GM19395 (cell line): ENCODE measurements around the gene PARD3B.

Source experiments
- ATAC-seq: cut with Tn5 transposase; IDR thresholded peaks from one replicate; pipeline ENCODE4 v1.9.1; 2021; ENCODE audit warnings: mild to moderate bottlenecking, moderate library complexity; ENCODE audit not compliant: unreplicated experiment

PARD3B gene

DNA sequence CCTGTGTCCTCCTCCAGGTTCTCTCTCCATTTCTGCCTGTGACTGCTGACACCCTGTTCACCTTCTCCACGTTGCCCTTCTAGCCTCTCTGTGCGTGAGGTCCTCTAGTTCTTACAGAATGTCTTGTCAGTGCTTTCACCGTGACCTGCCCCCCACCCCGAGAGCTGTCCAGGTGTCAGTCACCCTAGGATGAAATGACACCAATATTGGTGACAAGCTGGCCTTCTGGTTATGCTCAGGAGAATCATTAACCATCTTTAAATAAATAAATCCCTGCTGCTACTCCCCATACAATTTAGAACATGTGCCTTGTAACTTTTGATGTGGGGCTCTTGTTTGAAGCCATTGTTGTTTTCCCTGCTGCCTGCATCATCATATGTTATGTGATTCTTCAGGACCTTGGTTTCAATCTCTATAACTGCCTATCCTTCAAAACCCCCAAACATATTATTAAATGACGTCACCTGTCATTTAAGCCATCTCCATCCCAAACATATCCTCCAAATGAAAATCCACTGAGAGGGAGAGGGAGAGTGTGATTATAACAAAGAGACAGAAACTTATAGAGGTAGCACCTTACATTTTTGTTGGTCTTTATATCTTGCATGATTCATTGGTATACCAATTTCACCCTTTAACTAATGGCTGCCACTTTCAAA lies 496.3 kb downstream of the PARD3B start:
- no peak for ATAC-seq

DNA sequence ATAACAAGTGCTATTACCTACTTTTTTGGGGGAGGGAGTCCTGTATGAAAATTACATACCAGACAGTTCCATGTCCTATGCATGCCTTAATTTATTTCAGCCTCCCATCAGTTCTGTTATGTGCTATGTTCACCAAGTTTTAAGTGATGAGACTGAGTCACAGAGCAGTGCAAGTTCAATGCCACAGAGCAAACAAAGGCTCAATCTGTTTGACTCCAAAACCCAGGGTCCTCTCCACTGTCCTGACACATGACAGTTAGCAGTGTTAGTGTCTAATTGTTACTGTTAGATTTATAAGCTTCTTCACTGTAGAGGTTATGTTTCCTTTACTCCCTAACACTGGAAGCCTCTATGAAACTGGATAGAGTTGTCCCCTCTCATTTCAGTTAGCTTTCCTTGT lies 498.0 kb downstream of the PARD3B start:
- no peak for ATAC-seq

DNA sequence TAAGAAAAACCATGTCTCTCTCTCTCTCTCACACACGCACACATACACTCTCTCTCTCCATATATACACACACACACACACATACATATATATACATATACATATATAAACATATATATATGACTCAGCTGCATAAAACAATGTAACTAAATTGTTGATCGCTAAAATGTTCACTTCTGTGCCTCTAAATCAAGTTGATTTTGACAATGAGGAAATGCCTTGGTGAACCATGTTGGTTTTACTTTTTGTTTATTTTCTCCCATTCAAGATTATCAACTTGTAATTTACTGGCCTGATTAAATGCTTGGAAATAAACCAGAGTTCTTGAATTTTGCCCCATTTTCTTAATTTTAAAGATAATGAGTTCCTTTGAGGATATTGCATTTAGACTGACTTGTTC lies 500.4 kb downstream of the PARD3B start:
- no peak for ATAC-seq

DNA sequence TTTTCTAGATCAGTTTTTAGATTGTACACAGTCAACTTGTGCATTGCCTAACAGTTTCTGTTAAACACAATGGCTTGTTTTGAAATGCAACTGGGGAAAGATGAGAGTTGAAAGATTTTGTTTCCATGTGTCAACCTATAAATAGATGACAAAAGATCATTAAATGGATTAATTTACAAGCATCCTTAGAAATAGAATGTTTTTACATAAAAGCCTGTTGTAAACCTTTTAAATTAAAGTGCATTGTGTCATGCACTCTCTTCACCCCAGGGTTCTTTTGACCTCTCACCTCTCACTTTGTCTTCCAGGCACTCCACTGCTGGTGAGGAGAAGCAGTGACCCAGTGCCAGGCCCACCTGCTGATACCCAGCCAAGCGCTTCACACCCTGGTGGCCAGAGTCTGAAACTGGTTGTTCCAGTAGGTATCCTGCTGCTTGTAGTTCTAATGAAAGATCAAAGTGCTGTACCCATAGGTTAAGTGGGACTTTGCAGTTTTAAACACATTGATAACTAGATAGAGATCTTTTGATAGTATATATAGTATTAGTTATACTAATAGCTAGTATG lies 502.1 kb downstream of the PARD3B start:
- ATAC-seq = no peak

DNA sequence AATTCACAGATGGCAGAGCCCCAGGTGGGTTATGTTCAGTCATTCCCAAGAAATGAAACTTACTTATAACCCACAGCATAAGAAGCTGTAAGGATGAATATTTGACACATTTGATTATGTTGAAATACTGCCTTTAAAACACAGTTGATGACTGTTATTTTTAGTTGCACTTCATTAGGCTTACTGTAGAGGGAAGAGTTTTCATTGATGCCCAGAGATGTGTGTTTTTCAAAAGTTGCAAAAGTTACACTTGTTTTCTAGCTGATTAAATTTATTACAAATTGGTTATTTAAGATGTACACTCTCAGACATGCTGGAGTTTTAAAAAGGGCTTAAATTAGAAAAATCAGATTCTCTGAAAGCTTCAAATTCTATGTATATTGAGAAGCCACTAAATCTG lies 506.1 kb downstream of the PARD3B start:
- no peak for ATAC-seq

DNA sequence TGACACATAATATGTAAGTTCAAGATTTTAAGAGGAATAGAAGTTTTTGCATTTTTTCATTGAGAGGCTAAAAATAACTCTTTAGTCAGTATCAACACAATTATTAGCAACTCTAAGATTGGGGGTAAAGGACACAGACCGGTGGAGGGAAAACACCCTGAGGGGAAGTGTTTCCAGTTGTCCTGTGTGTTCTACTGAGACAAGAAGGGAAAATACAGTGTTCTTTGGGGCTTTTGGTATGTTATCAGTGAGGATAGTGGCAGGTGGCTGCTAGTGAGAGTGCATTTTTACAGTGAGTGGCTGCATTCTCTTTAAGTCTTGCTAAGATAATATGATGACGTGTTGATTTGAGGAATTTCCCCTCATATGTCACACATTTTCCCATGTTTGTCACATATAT lies 507.5 kb downstream of the PARD3B start:
- ATAC-seq = no peak

DNA sequence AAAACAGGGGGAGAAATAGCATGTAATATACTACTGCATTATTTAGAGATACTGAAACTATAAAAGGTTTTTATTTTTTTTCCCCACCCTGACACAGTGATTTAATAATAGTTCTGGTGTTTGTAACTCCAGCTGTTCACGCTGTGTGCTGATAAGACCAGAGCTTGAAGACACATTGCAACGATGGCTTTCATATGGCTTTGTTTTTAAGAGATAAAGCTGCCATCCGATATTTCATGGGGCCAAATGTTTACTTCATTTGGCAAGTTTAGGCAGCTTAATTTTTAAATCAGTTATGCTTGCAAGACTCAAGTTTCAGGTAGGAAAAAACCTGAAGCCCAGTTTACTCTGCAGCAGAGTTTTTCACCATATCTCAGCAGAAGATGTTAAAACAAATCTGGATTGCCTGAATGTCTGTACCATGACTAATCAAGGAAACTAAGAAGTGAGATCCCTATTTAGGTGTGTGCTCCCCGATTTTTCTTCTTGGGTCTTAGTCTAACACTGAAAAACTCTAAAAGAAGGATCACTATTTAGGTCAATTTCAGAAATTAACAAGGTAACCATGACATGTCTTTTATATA lies 508.6 kb downstream of the PARD3B start:
- ATAC-seq = no peak

DNA sequence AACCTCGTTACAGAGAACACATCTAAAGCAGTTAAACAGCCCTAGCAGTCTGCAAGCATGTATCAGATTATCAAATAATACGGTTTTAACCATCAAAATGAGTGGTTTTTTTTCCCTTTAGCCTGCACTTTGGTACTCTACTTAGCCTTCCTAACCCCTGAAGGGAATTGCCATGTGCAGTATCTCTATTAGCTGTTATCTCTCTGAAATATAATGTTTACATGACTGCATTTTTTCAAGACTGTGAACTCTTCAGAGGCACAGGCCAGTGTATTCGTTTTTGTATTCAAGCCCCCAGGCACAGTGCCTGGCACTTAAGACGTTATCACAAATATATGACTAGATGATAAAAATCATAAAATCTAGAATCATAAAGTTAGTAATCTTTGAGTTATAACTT lies 509.5 kb downstream of the PARD3B start:
- ATAC-seq = no peak

DNA sequence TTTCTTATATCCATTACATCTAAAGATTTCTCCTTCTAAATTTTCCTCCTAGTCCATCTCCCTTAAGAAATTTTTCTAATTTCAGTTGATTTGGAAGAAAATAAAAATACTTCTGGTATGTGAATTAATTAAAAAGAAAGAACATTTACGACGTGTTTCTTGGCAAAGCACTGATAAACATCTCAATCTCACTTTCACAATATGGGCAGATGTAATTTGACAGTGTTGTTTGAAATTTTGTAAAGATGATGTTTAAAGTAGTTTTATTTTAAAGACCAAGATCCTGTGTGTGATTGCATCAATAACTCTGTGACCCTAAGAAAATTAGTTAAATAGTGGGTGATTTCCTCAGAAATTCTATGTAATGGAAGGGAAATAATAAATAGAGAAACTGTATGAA lies 510.0 kb downstream of the PARD3B start:
- no peak for ATAC-seq

DNA sequence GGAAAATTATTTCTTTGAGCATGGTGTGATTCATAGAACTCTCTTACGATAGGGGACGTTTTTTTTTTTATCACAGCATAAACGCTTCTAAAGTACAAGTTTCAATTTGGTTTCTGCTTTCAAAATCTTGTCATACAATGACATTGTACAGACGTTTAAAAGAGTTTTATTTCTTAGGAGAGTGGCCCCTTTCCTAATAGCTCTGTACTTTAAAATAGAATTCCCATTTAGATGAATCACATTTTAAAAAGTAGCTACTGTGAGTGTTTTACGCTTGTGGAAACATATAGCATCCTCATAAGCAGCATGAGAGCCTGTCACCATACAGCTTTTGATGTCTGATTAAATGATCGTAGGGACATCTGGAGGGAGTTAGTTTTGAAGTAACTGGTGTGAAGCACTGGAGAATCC lies 510.9 kb downstream of the PARD3B start:
- no peak for ATAC-seq

DNA sequence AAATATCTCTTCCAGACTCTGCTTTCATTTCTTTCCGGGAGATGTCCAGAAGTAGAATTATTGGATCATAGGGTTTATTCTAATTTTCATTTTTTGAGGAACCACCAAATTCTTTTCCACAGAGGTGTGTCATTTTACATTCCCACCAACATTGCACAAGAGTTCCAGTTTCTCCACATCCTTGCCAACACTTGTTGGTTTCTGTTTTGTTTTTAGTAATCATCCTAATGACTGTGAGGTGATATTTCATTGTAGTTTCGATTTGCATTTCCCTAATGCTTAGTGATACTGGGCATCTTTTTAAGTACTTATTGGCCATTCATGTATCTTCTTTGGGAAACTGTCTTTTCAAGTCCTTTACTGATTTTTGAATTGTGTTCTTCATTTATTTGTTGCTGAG lies 513.1 kb downstream of the PARD3B start:
- ATAC-seq = no peak

DNA sequence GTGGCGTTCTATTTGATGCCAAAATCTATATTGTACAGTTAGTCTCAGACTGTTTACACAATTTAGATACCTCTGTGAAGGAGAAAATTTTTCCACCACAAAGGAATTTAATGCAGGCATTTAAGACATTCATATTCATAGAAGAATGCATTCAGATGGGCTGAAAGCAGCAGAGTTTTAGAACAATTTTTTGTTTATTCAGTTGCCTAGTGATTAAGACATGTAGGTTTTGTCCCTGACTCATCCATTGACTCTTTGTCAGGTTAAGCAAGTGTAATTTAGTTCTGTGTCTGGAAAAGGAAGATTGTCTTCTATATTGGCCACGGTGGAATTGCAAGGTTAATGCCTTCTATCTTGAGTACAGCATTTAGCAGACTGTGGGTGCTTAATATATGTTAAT lies 515.0 kb downstream of the PARD3B start:
- no peak for ATAC-seq

DNA sequence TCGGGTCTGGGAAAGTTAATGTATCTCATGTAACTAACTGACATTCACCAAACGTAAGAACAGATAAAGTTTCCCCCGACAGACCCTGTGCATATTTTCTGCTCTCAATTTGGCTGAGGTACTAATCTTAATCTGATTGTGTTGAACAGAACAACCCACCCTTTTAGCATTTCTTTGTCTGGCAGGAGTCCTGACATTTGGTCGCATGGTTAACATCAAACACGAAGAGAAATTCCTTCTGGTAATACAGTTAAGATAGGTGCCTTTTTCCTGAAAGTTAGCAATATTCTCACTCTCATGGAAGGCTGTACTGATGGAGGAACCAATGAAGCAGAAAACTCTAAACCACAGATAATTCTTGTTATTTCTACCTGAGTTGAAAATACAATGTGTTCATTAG lies 520.8 kb downstream of the PARD3B start:
- ATAC-seq = no peak

DNA sequence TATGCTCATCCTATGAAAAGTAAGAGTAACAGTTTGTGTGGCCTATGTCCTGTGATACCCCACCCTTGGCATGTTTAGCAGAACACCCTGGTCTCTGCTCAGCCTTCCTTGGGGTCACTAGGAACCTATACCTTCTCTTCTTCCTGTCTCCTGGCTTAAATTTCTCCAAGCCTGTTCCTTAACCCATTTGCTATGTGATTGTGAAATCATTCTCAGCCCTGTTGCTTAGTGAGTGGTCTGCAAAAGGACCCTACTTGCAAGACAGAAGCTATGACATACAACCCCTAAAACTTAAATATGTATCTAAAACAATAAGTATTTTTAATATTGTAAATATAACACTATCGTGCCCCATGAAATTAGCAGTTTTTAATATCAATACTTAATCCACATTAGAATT lies 524.7 kb downstream of the PARD3B start:
- ATAC-seq = no peak

DNA sequence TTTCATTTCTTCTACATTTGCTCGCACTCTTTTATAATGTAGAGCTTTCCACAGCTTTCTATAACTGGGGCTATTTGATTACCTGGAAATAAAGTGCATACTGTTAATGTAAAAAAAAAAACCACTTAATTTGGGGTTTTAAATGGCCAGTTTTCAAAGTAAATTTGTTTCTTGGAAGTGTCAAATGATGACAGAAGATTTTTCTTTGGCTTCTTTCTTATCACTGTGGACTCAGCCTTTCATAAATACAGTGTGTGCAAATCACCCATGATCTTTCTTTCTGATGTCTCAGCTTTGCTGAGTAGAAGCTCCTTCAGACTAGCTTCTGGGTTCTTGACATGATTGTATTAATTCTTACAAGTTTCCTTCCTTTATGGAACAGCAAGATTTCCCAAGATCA lies 525.6 kb downstream of the PARD3B start:
- ATAC-seq = no peak

DNA sequence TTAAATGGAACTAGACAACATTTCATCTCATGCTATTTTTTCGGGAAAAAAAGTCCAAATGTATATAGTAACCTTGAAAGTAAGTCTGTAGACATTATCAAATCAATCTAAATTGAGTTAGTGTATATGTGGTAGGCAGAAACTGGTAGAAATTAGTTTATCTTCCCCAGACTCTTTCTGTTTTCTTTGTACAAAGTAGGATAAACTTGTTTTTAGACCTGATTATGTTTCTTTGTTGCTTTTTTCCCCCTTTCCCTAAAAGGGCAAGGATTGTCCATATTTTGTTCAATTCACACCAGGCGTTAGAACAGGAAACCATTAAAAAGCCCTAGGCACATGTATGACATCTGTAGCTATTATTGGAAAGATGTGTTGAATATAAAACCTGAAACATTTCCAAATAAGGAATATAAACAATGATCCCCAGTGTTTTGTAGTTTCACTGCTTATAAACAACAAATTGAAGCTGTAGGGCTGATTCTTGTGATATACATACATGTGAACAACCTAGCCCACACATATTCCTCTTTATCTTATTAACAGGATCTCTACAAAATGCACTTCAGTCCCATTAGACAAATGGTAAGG lies 528.3 kb downstream of the PARD3B start:
- ATAC-seq = no peak

DNA sequence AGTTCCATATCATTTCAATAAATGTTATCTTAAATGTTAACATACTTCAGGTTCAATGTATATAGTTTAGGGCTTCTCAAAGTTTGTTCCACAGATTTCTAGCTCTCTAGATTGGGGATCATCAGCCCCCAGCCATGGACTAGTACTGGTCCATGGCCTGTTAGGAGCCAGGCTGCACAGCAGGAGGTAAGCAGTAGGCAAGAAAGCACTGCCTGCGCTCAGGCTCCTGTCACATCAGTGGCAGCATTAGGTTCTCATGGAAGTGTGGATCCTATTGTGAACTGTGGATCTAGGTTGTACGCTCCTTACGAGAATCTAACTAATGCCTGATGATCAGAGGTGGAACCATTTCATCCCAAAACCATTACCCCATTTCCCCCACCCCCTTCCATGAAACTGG lies 531.1 kb downstream of the PARD3B start:
- ATAC-seq = no peak

DNA sequence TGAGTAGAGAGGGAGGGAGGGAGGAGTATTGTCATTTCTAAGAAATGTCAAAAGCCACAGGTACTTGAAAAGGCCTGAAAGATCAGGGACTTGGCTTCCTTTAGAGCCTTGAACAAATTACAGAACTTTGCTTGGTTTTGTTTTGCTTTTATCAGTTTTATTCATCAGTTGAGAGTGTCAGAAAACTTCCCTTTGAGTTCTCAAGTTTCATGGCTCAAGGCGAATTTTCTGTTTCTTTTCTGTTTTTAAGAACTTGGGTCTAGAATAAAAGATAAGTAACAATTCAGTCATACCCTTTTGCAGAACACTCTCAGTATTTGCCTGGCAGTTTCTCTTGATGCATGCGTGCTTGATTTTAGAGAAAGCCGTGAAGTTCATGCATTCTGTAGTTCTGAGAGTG lies 531.9 kb downstream of the PARD3B start:
- ATAC-seq = no peak

DNA sequence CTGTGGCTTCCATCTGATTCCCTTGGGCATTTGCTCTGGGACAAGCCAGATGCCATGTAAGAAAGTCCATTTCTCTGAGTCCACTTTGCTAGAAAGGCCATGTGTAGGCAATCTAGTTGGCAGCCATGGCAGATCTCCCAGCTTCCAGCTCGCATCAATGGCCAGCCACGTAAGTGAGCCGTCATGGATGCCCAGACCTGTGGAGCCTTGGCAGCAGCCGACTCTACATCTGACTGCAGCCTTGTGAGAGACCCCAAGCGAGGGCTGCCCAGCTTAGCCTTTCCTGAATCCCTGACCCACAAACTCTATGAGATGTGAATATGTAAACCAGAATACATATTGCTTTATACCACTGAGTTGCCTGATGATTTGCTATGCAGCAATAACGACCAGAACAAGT lies 533.5 kb downstream of the PARD3B start:
- ATAC-seq = no peak

DNA sequence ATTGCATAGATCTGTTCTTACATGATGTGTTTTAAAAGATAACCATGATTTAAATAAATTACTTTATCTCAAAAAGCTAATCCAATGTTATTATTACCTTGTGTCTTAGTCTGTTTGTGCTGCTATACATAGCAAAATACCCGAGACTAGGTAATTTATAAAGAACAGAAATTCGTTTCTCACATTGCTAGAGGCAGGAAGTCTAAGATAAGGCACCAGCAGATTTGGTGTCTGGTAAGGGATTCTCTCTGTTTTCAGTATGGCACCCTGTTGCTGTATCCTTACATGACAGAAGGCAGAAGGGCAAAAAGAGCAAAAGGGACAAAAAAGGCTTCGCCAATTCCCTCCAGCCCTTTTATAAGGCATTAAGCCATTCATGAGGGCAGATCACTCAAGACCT lies 533.9 kb downstream of the PARD3B start:
- no peak for ATAC-seq

DNA sequence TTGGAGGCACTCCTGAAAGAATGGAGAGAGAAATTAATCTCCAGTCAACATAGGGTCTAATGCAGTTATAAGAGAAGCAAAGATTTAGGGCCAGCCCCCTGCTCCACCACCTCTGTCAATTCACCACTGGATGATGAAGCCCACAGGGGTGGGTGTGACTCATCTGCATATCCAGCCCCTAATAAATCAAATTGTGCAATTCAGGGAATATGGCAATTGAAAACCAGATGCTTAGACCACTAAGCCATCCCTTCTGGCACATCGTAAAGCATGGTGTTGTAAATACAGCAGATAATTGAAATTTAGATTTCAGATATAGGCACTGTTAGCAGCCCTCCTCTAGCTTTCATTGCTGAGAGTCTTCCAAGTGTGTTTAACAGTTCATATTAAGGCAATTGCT lies 541.4 kb downstream of the PARD3B start:
- ATAC-seq = no peak

DNA sequence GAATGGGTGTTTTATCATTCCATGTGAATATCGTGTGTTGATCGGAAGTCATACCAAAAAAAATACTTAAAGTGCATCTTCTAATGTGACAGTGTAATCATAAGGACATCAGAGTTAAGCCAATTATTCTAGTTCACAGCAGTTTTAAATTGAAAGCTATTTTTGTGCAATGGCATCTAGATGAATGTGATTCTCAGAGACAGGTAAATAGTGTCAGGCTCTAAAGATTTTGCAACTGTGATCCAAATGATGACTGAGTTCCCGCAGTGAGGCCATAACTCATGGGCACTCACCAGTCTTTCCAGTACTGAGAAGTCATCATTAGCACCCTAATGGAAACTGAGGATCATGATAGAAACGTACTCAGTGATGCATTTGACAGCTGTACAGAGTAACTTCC lies 542.6 kb downstream of the PARD3B start:
- no peak for ATAC-seq
